SJCRH30 (cell line): ENCODE measurements around the gene PXDN. TPM values are rescaled to one million over a fixed set of nuclear protein-coding genes. Genes with fewer than 3 reads are reported as not detected.

Experiments used
- DNase-seq, 2 experiments: peaks; one replicate each; pipeline ENCODE4 v3.0.0-alpha.2; 2015 to 2020
- H3K27ac ChIP-seq: fragments of 250-450 bp; sonication (Bioruptor Pico); 2 replicates; pipeline ENCODE4 v1.5.1; 2020; ENCODE audit warnings: mild to moderate bottlenecking, moderate library complexity
- H3K27me3 ChIP-seq: fragments of 250-450 bp; sonication (Bioruptor Pico); 2 replicates; pipeline ENCODE4 v1.5.1; 2020; ENCODE audit warnings: mild to moderate bottlenecking, moderate library complexity
- H3K36me3 ChIP-seq: fragments of 250-450 bp; sonication (Bioruptor Pico); 2 replicates; pipeline ENCODE4 v1.5.1; 2020; ENCODE audit warnings: mild to moderate bottlenecking, moderate library complexity
- H3K4me1 ChIP-seq: fragments of 250-450 bp; sonication (Bioruptor Pico); 2 replicates; pipeline ENCODE4 v1.5.1; 2020; ENCODE audit warnings: mild to moderate bottlenecking, moderate library complexity
- H3K4me3 ChIP-seq: fragments of 250-450 bp; sonication (Bioruptor Pico); 2 replicates; pipeline ENCODE4 v1.5.1; 2020; ENCODE audit warnings: mild to moderate bottlenecking, moderate library complexity
- H3K9me3 ChIP-seq: fragments of 250-450 bp; sonication (Bioruptor Pico); replicated peaks from 2 replicates; pipeline ENCODE4 v1.5.1; 2020; ENCODE audit warnings: mild to moderate bottlenecking, moderate library complexity
- total RNA-seq: library from RNA; depleted of rRNA; stranded (reverse); fragments of >200 nt; shearing (Covaris generic); gene quantifications from 2 replicates; pipeline ENCODE4 v1.2.3, GENCODE V29; 2014

The PXDN gene
- total RNA-seq, 1 experiment from 2014 or later: 312 TPM

DNA sequence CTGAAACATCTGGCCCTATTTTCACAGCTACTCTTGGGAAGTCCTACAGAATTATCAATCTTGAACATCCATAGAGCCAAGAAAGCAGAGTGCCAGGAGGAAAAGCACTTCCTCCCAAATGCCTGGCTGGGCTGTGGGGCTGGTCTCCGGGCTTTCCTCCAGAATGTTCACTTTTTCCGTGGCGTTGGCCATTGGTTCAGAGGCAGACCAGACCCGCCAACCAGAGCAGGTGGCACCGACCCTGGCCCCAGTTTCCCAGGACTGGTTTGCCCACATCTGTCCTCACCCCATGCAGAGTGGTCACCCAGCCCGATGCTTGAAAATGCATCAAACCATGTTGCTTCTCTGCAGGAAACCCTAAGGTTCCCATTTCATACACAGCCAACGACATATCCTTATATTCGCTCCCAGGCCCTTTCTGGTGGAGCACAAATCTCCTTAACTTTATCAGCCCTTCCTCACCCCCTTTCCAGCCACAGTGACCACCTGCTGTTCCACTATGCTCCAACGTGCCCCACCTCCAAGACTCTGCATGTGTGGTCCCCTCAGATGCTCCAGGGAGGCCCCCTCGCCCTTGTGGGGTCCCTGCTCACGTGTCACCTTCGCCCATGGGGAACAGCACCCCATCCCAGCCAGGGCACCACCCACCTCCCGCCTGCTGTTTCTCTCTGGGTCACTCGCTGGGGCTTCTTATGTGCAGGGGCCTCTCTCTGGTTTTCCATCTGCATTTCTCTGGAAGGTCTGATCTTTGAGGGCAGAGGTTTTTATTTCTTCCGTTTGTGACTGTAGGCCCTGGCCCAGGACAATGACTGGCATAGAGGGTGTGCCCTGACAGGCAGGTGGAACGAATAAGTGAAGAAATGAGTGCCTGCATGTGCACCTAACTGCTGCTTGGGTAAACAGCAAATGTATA is 92.9 kb downstream of the PXDN start:
- H3K27ac ChIP-seq: no peak overlapping the region
- no peak for DNase-seq
- peaks cover 84% of the 10 kb centered on the region for H3K36me3 ChIP-seq
- no peak overlapping the region for H3K4me3 ChIP-seq
- no peaks in the 10 kb centered on the region for H3K27me3 ChIP-seq
- no peaks in the 10 kb centered on the region for H3K9me3 ChIP-seq
- H3K4me1 ChIP-seq: peaks cover 18% of the 10 kb centered on the region

DNA sequence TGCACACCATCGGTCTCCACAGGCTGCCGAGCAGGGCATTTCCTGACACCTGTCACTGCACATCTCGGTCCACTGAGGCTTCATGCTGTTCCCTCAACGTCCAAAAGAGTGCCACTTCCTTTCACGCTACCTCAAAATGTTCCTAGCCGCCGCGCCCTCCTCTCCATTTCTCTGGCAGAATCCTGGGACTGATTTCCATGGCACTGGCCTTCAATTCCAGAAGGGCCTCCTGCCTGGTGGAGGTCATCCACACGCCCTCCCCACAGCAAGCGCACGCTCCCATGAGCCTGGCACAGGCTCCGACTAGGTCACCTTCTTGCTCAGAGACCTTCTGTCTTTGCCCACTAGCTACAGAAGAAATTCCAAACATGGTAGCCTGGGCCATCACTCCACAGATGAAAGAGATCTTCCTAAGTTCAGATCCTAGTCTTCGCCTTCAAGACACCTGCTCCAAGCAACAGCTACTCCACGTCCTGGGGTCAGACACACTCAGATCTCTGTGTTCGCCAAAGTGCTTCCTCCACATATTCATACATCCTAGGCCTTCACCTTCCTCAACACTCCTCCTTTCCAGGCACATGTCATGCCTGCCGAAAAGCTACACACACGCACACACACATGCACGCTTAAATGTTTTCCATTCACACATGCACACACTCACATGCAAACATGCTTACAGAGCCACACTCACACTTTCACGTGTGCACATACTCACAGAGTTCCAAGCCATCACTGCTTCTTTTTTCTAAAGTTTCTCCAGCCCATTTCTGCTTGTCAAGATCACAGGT is 94.0 kb downstream of the PXDN start:
- peak in 1 of 2 experiments; percentile 23 for DNase-seq
- peaks cover 89% of the 10 kb centered on the region for H3K36me3 ChIP-seq
- H3K27me3 ChIP-seq: no peaks in the 10 kb centered on the region
- no peak overlapping the region for H3K27ac ChIP-seq
- H3K9me3 ChIP-seq: no peaks in the 10 kb centered on the region
- H3K4me1 ChIP-seq: peaks cover 18% of the 10 kb centered on the region
- H3K4me3 ChIP-seq: no peak overlapping the region

- no peak overlapping the region for H3K27ac ChIP-seq
- H3K36me3 ChIP-seq: peaks cover 92% of the 10 kb centered on the region
Measured at GRCh38 chr2:1649103-1650084, 94.9 kb downstream of the PXDN start.

DNA sequence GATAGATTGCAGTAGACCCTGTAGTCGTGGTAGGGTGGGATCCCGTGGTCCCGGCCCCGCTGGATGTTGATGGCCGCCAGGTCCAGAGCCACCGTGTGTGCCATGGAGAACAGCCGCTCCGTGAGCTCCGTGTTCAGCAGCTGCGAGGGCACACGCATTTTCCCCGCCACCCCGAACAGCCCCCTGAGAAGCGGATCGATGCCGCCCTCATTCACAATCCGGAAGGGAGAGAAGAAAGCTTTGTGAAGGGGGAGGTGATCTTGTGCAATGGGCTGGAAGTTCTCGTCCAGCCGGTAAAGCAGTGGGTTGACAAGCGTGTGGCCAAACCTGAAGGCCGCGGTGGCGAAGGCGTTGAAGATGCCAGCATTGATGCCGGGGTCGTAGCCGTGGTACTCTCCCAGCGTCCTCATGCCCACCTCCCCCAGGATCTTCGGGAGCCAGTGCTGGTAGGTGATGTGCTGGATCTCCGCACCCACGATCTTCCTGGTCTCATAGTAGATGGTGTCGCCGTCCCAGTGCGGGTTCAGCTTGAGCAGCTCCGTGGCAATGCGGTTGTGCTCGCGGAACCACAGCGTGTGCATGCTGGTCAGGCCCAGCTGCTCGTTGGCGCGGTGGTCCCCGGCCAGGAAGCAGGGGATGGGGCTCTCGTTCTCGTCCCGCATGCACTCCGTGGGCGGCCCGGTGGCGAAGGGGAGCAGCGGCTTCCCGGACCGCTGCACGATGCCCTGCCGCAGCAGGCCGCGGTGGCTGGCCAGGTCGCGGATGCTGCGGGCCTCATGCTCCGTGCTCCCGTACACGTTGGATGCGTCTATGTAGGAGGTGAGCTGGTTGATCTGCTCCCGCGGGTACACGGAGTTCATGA is 95.8 kb downstream of the PXDN start:
- Histone ChIP-seq H3K9me3 (no peaks in the 10 kb centered on the region), H3K4me1 (peaks cover 8% of the 10 kb centered on the region), H3K4me3 (no peak overlapping the region), H3K36me3 (peaks cover 90% of the 10 kb centered on the region), H3K27ac (no peak overlapping the region), H3K27me3 (no peaks in the 10 kb centered on the region)
- DNase-seq: no peak

More at GRCh38 chr2:1649103-1650084, 94.9 kb downstream of the PXDN start:
- Histone ChIP-seq H3K4me1 (peaks cover 17% of the 10 kb centered on the region), H3K27me3 (no peaks in the 10 kb centered on the region), H3K4me3 (no peak overlapping the region), H3K9me3 (no peaks in the 10 kb centered on the region)
- no peak for DNase-seq

- Histone ChIP-seq H3K27ac (no peak overlapping the region), H3K4me1 (peaks cover 2% of the 10 kb centered on the region; the same call in 1 of the 2 replicates), H3K4me3 (no peak overlapping the region), H3K9me3 (no peaks in the 10 kb centered on the region), H3K36me3 (peaks cover 92% of the 10 kb centered on the region), H3K27me3 (no peaks in the 10 kb centered on the region)
- no peak for DNase-seq
Measured at GRCh38 chr2:1647417-1648240, 96.7 kb downstream of the PXDN start.

- no peaks in the 10 kb centered on the region for H3K9me3 ChIP-seq
- no peak overlapping the region for H3K27ac ChIP-seq
- DNase-seq: no peak
- H3K27me3 ChIP-seq: no peaks in the 10 kb centered on the region
- peaks cover 89% of the 10 kb centered on the region for H3K36me3 ChIP-seq
- H3K4me3 ChIP-seq: no peak overlapping the region
- H3K4me1 ChIP-seq: no peaks in the 10 kb centered on the region
Measured at GRCh38 chr2:1645761-1646476, 98.4 kb downstream of the PXDN start.

- no peaks in the 10 kb centered on the region for H3K9me3 ChIP-seq
- H3K27me3 ChIP-seq: no peaks in the 10 kb centered on the region
- no peak for DNase-seq
- peaks cover 83% of the 10 kb centered on the region for H3K36me3 ChIP-seq
- H3K27ac ChIP-seq: no peak overlapping the region
- H3K4me3 ChIP-seq: no peak overlapping the region
- peaks cover 2% of the 10 kb centered on the region; the same call in 1 of the 2 replicates for H3K4me1 ChIP-seq
Measured at GRCh38 chr2:1644427-1644826, 99.9 kb downstream of the PXDN start.

DNA sequence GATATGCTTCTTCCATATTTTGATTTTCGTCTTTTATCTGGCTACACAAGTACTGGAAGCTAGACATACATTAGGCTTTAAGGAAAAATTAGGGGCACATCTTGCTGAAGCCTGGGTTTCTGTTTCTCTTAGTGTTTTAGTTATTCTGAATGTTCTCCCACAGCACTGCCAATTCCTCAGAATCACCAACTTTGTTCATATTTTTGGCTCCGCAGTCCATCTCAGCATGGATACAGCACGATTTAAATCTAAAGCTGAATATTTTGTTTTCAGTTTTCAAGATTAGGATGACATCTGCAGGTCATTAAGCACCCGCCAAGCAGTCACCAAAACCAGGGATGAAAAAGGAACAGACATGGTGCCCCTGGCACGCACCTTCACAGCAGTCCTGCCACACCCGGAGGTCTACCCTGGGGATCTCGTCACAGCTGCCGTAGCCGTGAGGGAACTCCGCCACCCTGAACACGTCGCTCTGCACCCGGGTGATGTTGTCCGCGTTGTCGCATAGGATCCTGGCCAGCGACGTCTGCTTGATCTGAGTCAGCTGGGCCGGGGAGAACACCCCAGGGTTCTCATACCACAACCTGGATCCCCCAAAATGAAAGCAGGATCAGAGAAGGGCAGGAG is 101.2 kb downstream of the PXDN start:
- Histone ChIP-seq H3K27me3 (no peaks in the 10 kb centered on the region), H3K9me3 (no peaks in the 10 kb centered on the region), H3K4me3 (no peak overlapping the region), H3K27ac (no peak overlapping the region), H3K36me3 (peaks cover 83% of the 10 kb centered on the region), H3K4me1 (peaks cover 4% of the 10 kb centered on the region; the same call in 1 of the 2 replicates)
- no peak for DNase-seq

DNA sequence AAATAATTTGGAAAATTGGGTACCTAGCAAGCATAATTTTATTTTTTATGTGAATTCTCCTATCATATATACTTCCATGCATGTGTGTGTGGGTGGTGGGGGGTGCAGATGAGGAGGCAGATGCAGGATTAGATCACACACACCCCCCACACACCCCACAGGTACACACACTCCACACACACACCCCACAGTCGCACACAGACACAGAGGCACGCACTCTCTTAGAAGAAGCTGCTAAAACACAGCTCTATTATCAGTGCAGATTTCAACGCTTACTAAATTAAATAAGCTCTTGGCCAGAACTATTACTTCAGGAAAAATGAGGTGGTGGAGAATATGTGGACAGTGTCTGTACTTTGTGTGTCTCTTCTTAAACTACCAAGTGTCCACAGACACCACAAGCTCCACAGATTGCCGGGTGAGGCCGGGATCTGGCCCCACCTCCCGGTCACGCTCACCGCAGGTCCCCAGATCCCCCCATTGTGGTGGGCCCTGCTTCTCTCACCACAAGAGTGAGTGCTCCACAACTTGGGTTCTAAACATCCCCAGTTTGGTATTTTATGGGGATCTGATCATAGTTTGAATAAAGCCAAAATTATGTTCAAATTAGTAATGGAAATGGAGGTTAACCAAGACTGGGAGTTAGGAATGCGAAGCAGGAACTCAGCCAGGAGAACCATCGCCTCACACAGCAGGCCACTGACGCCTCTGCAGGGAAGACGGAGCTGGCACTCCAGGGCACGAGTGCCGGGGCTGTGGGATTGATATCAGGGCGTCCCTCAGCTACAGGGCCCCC is 102.1 kb downstream of the PXDN start:
- no peak overlapping the region for H3K27ac ChIP-seq
- peaks cover 77% of the 10 kb centered on the region for H3K36me3 ChIP-seq
- no peaks in the 10 kb centered on the region for H3K27me3 ChIP-seq
- no peaks in the 10 kb centered on the region for H3K9me3 ChIP-seq
- H3K4me1 ChIP-seq: peaks cover 4% of the 10 kb centered on the region; the same call in 1 of the 2 replicates
- H3K4me3 ChIP-seq: no peak overlapping the region
- DNase-seq: no peak

DNA sequence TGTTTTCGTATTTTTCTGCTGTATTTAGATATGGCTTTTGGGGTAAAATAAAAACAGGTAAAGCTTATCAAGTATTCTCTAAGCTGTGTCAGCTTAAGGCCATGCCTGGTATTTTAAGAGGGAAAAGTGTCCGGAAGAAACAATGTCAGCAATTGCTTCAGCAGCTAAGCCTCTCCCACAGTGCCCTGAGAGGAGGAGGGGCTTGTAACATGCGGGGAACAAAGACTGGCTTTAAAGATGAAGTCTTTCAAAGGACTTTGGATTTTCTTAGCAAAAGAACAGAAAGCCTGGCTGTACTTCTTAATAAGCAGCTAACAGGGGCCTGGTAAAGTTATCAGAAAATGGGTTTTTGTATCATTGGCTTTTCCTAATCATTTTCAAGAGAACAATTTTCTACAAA is 102.8 kb downstream of the PXDN start:
- Histone ChIP-seq H3K4me3 (no peak overlapping the region), H3K36me3 (peaks cover 73% of the 10 kb centered on the region), H3K27ac (no peak overlapping the region), H3K4me1 (peaks cover 4% of the 10 kb centered on the region; the same call in 1 of the 2 replicates), H3K27me3 (no peaks in the 10 kb centered on the region), H3K9me3 (no peaks in the 10 kb centered on the region)
- DNase-seq: no peak

- no peak for DNase-seq
Measured at GRCh38 chr2:1640301-1641135, 103.8 kb downstream of the PXDN start.

More at GRCh38 chr2:1640301-1641135, 103.8 kb downstream of the PXDN start:
- H3K4me3 ChIP-seq: no peak overlapping the region
- no peak overlapping the region for H3K27ac ChIP-seq
- peaks cover 72% of the 10 kb centered on the region for H3K36me3 ChIP-seq
- H3K9me3 ChIP-seq: no peaks in the 10 kb centered on the region
- peaks cover 4% of the 10 kb centered on the region; the same call in 1 of the 2 replicates for H3K4me1 ChIP-seq
- no peaks in the 10 kb centered on the region for H3K27me3 ChIP-seq
